CD4-positive, alpha-beta memory T cell (primary cell): ENCODE measurements around the gene SLX4IP. TPM values are rescaled to one million over a fixed set of nuclear protein-coding genes. Genes with fewer than 3 reads are reported as not detected.
A peak's percentile ranks its signal among the peaks of the same experiment; 100 is the strongest.

ENCODE experiments used
- CTCF ChIA-PET: fragments of 350-600 bp; sonication (Branson Sonifier 250); formaldehyde crosslinking; loops from one replicate; lab custom pipeline; 2021; ENCODE audit warnings: inconsistent platforms; ENCODE audit not compliant: partially characterized antibody; lab: Charles Lee
- POLR2A ChIA-PET: fragments of 350-600 bp; sonication (Branson Sonifier 250); formaldehyde crosslinking; loops from one replicate; lab custom pipeline; 2021; ENCODE audit not compliant: partially characterized antibody; lab: Charles Lee
- DNase-seq, 5 donors: peaks; one replicate each; pipeline versions ENCODE4 v3.0.0 to v3.0.0-alpha.2; 2020 to 2022; ENCODE audit warnings: mixed read lengths in 1 of 5
- H3K27ac ChIP-seq: one replicate; pipeline ENCODE4 v1.7.0; 2013; ENCODE audit warnings: low read depth, low read length
- H3K27me3 ChIP-seq: 2 replicates; pipeline ENCODE4 v1.7.0; 2013; ENCODE audit warnings: mild to moderate bottlenecking, low read length, moderate library complexity; ENCODE audit not compliant: insufficient read depth
- H3K36me3 ChIP-seq: 2 replicates; pipeline ENCODE4 v1.7.0; 2013; ENCODE audit warnings: mild to moderate bottlenecking, low read length, moderate library complexity; ENCODE audit not compliant: insufficient read depth
- H3K4me1 ChIP-seq: 2 replicates; pipeline ENCODE4 v1.7.0; 2013; ENCODE audit warnings: mild to moderate bottlenecking, low read length, moderate library complexity; ENCODE audit not compliant: insufficient read depth
- H3K4me3 ChIP-seq, 2 donors: one replicate each; pipeline ENCODE4 v1.7.0; 2013; ENCODE audit warnings: low read length in 2 of 2, mild to moderate bottlenecking in 1 of 2
- H3K9me3 ChIP-seq, 2 donors: one replicate each; pipeline ENCODE4 v1.7.0; 2013; ENCODE audit warnings: low read length in 2 of 2, control low read depth in 1 of 2; ENCODE audit not compliant: control insufficient read depth in 1 of 2
- H3K27ac Mint-ChIP-seq, 7 donors: one replicate each; pipeline ENCODE4 v1.8.0; 2020 to 2021; ENCODE audit warnings: mixed read lengths in 7 of 7, mild to moderate bottlenecking in 6 of 7, inconsistent platforms in 3 of 7, moderate library complexity in 3 of 7
- H3K27me3 Mint-ChIP-seq, 2 donors: one replicate each; pipeline ENCODE4 v1.8.0; 2020 to 2021; ENCODE audit warnings: mixed read lengths in 2 of 2
- H3K36me3 Mint-ChIP-seq, 2 donors: one replicate each; pipeline ENCODE4 v1.8.0; 2020 to 2021; ENCODE audit warnings: mixed read lengths in 2 of 2, inconsistent platforms in 1 of 2, mild to moderate bottlenecking in 1 of 2
- H3K4me1 Mint-ChIP-seq, 4 donors: one replicate each; pipeline ENCODE4 v1.8.0; 2020 to 2021; ENCODE audit warnings: mixed read lengths in 4 of 4, mild to moderate bottlenecking in 1 of 4
- H3K4me3 Mint-ChIP-seq, 8 donors: one replicate each; pipeline ENCODE4 v1.8.0; 2020 to 2021; ENCODE audit warnings: mixed read lengths in 8 of 8, mild to moderate bottlenecking in 7 of 8, moderate library complexity in 6 of 8, inconsistent platforms in 3 of 8
- H3K9me3 Mint-ChIP-seq, 8 donors: one replicate each; pipeline ENCODE4 v1.8.0; 2020 to 2021; ENCODE audit warnings: mixed read lengths in 8 of 8, mild to moderate bottlenecking in 5 of 8, inconsistent platforms in 3 of 8, moderate library complexity in 1 of 8
- intact Hi-C: fragments of 100-400 bp; cut with micrococcal nuclease; formaldehyde crosslinking; loops from one replicate; pipeline ENCODE4 v1.15.1; 2023
- polyA plus RNA-seq, 2 donors: library from polyadenylated mRNA; unstranded; fragments of 300-500 nt; fragmentation: Illumina TruSeq; gene quantifications; one replicate each; pipeline ENCODE4 v1.2.3, GENCODE V29; 2021
- total RNA-seq, 2 experiments: library from RNA; stranded (reverse); gene quantifications; one replicate each; pipeline ENCODE4 v1.2.3, GENCODE V29; 2021

The SLX4IP gene
- total and polyA plus RNA-seq, 4 experiments from 2014 or later, result 1.5 to 6.6 (median 4.0) TPM

GRCh38 chr20:10497791-10498190 lies 62.7 kb downstream of the SLX4IP start:
- Histone ChIP-seq H3K9me3 (no peaks in the 10 kb centered on the region), H3K27me3 (no peaks in the 10 kb centered on the region), H3K36me3 (no peaks in the 10 kb centered on the region), H3K4me1 (peaks cover 28% of the 10 kb centered on the region), H3K4me3 (no peak overlapping the region), H3K27ac (no peak overlapping the region)
- CTCF ChIA-PET, result no interaction called here
- Mint-ChIP-seq H3K36me3 (no peaks in the 10 kb centered on the region), H3K27ac (peak overlapping the region in 1 of 7 donors; percentile 23), H3K27me3 (no peaks in the 10 kb centered on the region), H3K4me1 (peaks cover 23 to 50% (median 33%) of the 10 kb centered on the region in 4 donors), H3K9me3 (no peaks in the 10 kb centered on the region), H3K4me3 (no peak overlapping the region)
- intact Hi-C loops, result no loop called here
- DNase-seq, result no peak
- POLR2A ChIA-PET, result no interaction called here

GRCh38 chr20:10498200-10498599 lies 63.1 kb downstream of the SLX4IP start:
- no peak for DNase-seq
- H3K27me3 ChIP-seq, result no peaks in the 10 kb centered on the region
- no peaks in the 10 kb centered on the region for H3K9me3 ChIP-seq
- intact Hi-C loops, result no loop called here
- Mint-ChIP-seq H3K27ac (no peak overlapping the region), H3K36me3 (no peaks in the 10 kb centered on the region), H3K4me1 (peaks cover 24 to 53% (median 34%) of the 10 kb centered on the region in 4 donors), H3K4me3 (no peak overlapping the region), H3K9me3 (no peaks in the 10 kb centered on the region), H3K27me3 (no peaks in the 10 kb centered on the region)
- H3K27ac ChIP-seq, result no peak overlapping the region
- no peak overlapping the region for H3K4me3 ChIP-seq
- POLR2A ChIA-PET, result no interaction called here
- no peaks in the 10 kb centered on the region for H3K36me3 ChIP-seq
- H3K4me1 ChIP-seq, result peaks cover 28% of the 10 kb centered on the region
- CTCF ChIA-PET, result no interaction called here

GRCh38 chr20:10501402-10501801 lies 66.3 kb downstream of the SLX4IP start:
- Mint-ChIP-seq H3K27me3 (no peaks in the 10 kb centered on the region), H3K9me3 (no peaks in the 10 kb centered on the region), H3K4me1 (peaks cover 20 to 39% (median 23%) of the 10 kb centered on the region in 4 donors), H3K27ac (peak overlapping the region; percentile 62 to 95 (median 86)), H3K4me3 (peak overlapping the region; percentile 78 to 91 (median 87)), H3K36me3 (no peaks in the 10 kb centered on the region)
- H3K27me3 ChIP-seq, result no peaks in the 10 kb centered on the region
- H3K4me1 ChIP-seq, result peaks cover 14% of the 10 kb centered on the region
- DNase-seq, result peak in 3 of 5 donors; percentile 10 to 21 (median 11)
- H3K4me3 ChIP-seq, result peak overlapping the region; percentile 30 to 36
- CTCF ChIA-PET, result interaction anchor here (0.8 kb wide), 1 partner anchor 66 kb away, joined by 3 read pairs; the partner anchor contains the start of gene SLX4IP
- no peaks in the 10 kb centered on the region for H3K36me3 ChIP-seq
- no peak overlapping the region for H3K27ac ChIP-seq
- no peaks in the 10 kb centered on the region for H3K9me3 ChIP-seq
- POLR2A ChIA-PET, result interaction anchor here (1.0 kb wide), 2 partner anchors 67 to 467 kb away, joined by 3 to 9 read pairs; partner anchors contain the start of genes ANKEF1, MKKS and SLX4IP
- intact Hi-C loops, result loop anchor here (5.0 kb wide), 1 partner anchor 64 kb away; the partner anchor contains the start of gene SLX4IP

- peak overlapping the region; percentile 36 to 95 (median 86) for H3K27ac Mint-ChIP-seq
- peaks cover 21 to 38% (median 23%) of the 10 kb centered on the region in 4 donors for H3K4me1 Mint-ChIP-seq
- ChIA-PET POLR2A (no interaction called here), CTCF (no interaction called here)
- H3K9me3 Mint-ChIP-seq, result no peaks in the 10 kb centered on the region
- peak overlapping the region; percentile 78 to 91 (median 87) for H3K4me3 Mint-ChIP-seq
- peak in 3 of 5 donors; percentile 12 to 23 (median 16) for DNase-seq
- no peaks in the 10 kb centered on the region for H3K36me3 ChIP-seq
- no peaks in the 10 kb centered on the region for H3K9me3 ChIP-seq
- no peaks in the 10 kb centered on the region for H3K36me3 Mint-ChIP-seq
- no peaks in the 10 kb centered on the region for H3K27me3 ChIP-seq
- H3K27ac ChIP-seq, result no peak overlapping the region
- peak overlapping the region; percentile 30 to 36 for H3K4me3 ChIP-seq
- H3K27me3 Mint-ChIP-seq, result no peaks in the 10 kb centered on the region
- peaks cover 14% of the 10 kb centered on the region for H3K4me1 ChIP-seq
- intact Hi-C loops, result loop anchor here (5.0 kb wide), 1 partner anchor 65 kb away; the partner anchor contains the start of gene SLX4IP
Observed at GRCh38 chr20:10502098-10502526, 67.0 kb downstream of the SLX4IP start.

GRCh38 chr20:10504608-10504993 lies 69.5 kb downstream of the SLX4IP start:
- Mint-ChIP-seq H3K27ac (peak overlapping the region in 1 of 7 donors; percentile 33), H3K27me3 (no peaks in the 10 kb centered on the region), H3K9me3 (no peaks in the 10 kb centered on the region), H3K4me3 (no peak overlapping the region), H3K36me3 (no peaks in the 10 kb centered on the region), H3K4me1 (peaks cover 20 to 29% (median 23%) of the 10 kb centered on the region in 4 donors)
- no peaks in the 10 kb centered on the region for H3K36me3 ChIP-seq
- no peak overlapping the region for H3K27ac ChIP-seq
- intact Hi-C loops, result loop anchor here (5.0 kb wide), 1 partner anchor 67 kb away; the partner anchor contains the start of gene SLX4IP
- no peak overlapping the region for H3K4me3 ChIP-seq
- ChIA-PET POLR2A (interaction anchor here (2.0 kb wide), 1 partner anchor 71 kb away, joined by 5 read pairs; the partner anchor contains the start of gene MKKS), CTCF (interaction anchor here (1.2 to 1.3 kb wide), 2 partner anchors 9 to 11 kb away, joined by 3 to 6 read pairs; no protein-coding TSS in a partner anchor)
- DNase-seq, result no peak
- H3K27me3 ChIP-seq, result no peaks in the 10 kb centered on the region
- H3K4me1 ChIP-seq, result peaks cover 14% of the 10 kb centered on the region
- H3K9me3 ChIP-seq, result no peaks in the 10 kb centered on the region

- no peak for DNase-seq
- Mint-ChIP-seq H3K9me3 (no peaks in the 10 kb centered on the region), H3K4me1 (peaks cover 19 to 26% (median 21%) of the 10 kb centered on the region in 4 donors), H3K36me3 (no peaks in the 10 kb centered on the region), H3K27me3 (no peaks in the 10 kb centered on the region), H3K4me3 (no peak overlapping the region), H3K27ac (peak overlapping the region in 1 of 7 donors; percentile 33)
- H3K4me1 ChIP-seq, result peaks cover 14% of the 10 kb centered on the region
- no peak overlapping the region for H3K27ac ChIP-seq
- no peaks in the 10 kb centered on the region for H3K36me3 ChIP-seq
- no peaks in the 10 kb centered on the region for H3K9me3 ChIP-seq
- intact Hi-C loops, result loop anchor here (5.0 kb wide), 1 partner anchor 68 kb away; the partner anchor contains the start of gene SLX4IP
- H3K27me3 ChIP-seq, result no peaks in the 10 kb centered on the region
- H3K4me3 ChIP-seq, result no peak overlapping the region
- ChIA-PET CTCF (interaction anchor here (1.3 kb wide), 1 partner anchor 34 kb away, joined by 3 read pairs; no protein-coding TSS in a partner anchor), POLR2A (interaction anchor here (0.7 to 2.0 kb wide), 2 partner anchors 9 to 71 kb away, joined by 3 to 5 read pairs; partner anchors contain the start of gene MKKS)
Observed at GRCh38 chr20:10504994-10505730, 70.1 kb downstream of the SLX4IP start.

- Histone ChIP-seq H3K27me3 (no peaks in the 10 kb centered on the region), H3K4me1 (peaks cover 13% of the 10 kb centered on the region), H3K36me3 (no peaks in the 10 kb centered on the region), H3K27ac (no peak overlapping the region), H3K9me3 (no peaks in the 10 kb centered on the region), H3K4me3 (no peak overlapping the region)
- Mint-ChIP-seq H3K9me3 (no peaks in the 10 kb centered on the region), H3K36me3 (no peaks in the 10 kb centered on the region), H3K27ac (no peak overlapping the region), H3K4me3 (no peak overlapping the region), H3K4me1 (peaks cover 16 to 22% (median 19%) of the 10 kb centered on the region in 4 donors), H3K27me3 (no peaks in the 10 kb centered on the region)
- ChIA-PET CTCF (interaction anchor here (1.3 kb wide), 1 partner anchor 34 kb away, joined by 3 read pairs; no protein-coding TSS in a partner anchor), POLR2A (interaction anchor here (0.7 to 2.0 kb wide), 2 partner anchors 8 to 72 kb away, joined by 3 to 5 read pairs; partner anchors contain the start of gene MKKS)
- DNase-seq, result no peak
- intact Hi-C loops, result no loop called here
Observed at GRCh38 chr20:10505827-10506226, 70.7 kb downstream of the SLX4IP start.
